Panc1 (cell line): Measurements from ENCODE around the gene SYCE1L. TPM values are rescaled to one million over a fixed set of nuclear protein-coding genes. Genes with fewer than 3 reads are reported as not detected.

Experiments
- ATAC-seq: fragments of 200-7000 bp; cut with Tn5 transposase; 2 replicates; pipeline ENCODE4 v1.9.1; 2020; ENCODE audit warnings: mild to moderate bottlenecking, moderate library complexity
- BruUV-seq: library from RNA; stranded (reverse); fragments of 400-500 nt; replicated peaks from 2 replicates; lab custom pipeline; 2021; lab: Mats Ljungman, UMichigan
- CTCF ChIA-PET: fragments of 300-600 bp; sonication (Branson Sonifier 250); formaldehyde crosslinking; loops from one replicate; lab custom pipeline; 2022; ENCODE audit warnings: antibody characterized with exemption; lab: Charles Lee
- POLR2A ChIA-PET: fragments of 300-600 bp; sonication (Branson Sonifier 250); formaldehyde crosslinking; loops from one replicate; lab custom pipeline; 2022; ENCODE audit warnings: antibody characterized with exemption; lab: Charles Lee
- DNase-seq: peaks from one replicate; pipeline ENCODE4 v3.0.0-alpha.2; 2010; ENCODE audit warnings: low read depth, low spot score
- H3K27ac ChIP-seq: 2 replicates; pipeline ENCODE4 v1.5.1; 2011; ENCODE audit warnings: mild to moderate bottlenecking, low read length, inconsistent platforms
- H3K27me3 ChIP-seq: fragments of 200-500 bp; sonication (Bioruptor generic); 2 replicates; pipeline ENCODE4 v1.6.0; 2014; ENCODE audit warnings: low read length, inconsistent platforms; ENCODE audit not compliant: control insufficient read depth, insufficient read depth
- H3K36me3 ChIP-seq: fragments of 200-500 bp; sonication (Bioruptor generic); 2 replicates; pipeline ENCODE4 v1.5.1; 2014; ENCODE audit warnings: inconsistent platforms, mild to moderate bottlenecking, low read length, moderate library complexity; ENCODE audit not compliant: control insufficient read depth, insufficient read depth
- H3K4me1 ChIP-seq: 2 replicates; pipeline ENCODE4 v1.5.1; 2011; ENCODE audit warnings: inconsistent platforms, mild to moderate bottlenecking, low read length, moderate library complexity; ENCODE audit not compliant: control insufficient read depth, insufficient read depth
- H3K4me3 ChIP-seq, 2 experiments: 2 replicates each; pipeline ENCODE4 v1.5.1; 2011 to 2012; ENCODE audit warnings: low read depth in 2 of 2, low read length in 2 of 2, mild to moderate bottlenecking in 2 of 2, inconsistent platforms in 1 of 2, moderate library complexity in 1 of 2
- H3K9me3 ChIP-seq: fragments of 200-500 bp; sonication (Bioruptor generic); 2 replicates; pipeline ENCODE4 v1.5.1; 2014; ENCODE audit warnings: low read depth, mild to moderate bottlenecking, inconsistent platforms, low read length, moderate library complexity; ENCODE audit not compliant: control insufficient read depth, insufficient read depth
- POLR2AphosphoS5 ChIP-seq: IDR thresholded peaks from 2 replicates; pipeline ENCODE4 v1.6.1; 2012; ENCODE audit warnings: mild to moderate bottlenecking, low read depth, low read length, moderate library complexity
- REST ChIP-seq, 2 experiments: IDR thresholded peaks; 2 replicates each; pipeline ENCODE4 v1.6.1; 2011 to 2012; ENCODE audit warnings: low read depth in 2 of 2, control low read depth in 1 of 2, low read length in 1 of 2, mild to moderate bottlenecking in 1 of 2, moderate library complexity in 1 of 2; ENCODE audit not compliant: insufficient read depth in 1 of 2
- SIN3A ChIP-seq: IDR thresholded peaks from 2 replicates; pipeline ENCODE4 v1.6.1; 2012; ENCODE audit warnings: low read depth, mild to moderate bottlenecking, low read length, moderate library complexity, borderline replicate concordance; ENCODE audit not compliant: insufficient read depth
- TCF7L2 ChIP-seq: IDR thresholded peaks from 2 replicates; pipeline ENCODE4 v1.6.1; 2011; ENCODE audit warnings: mild to moderate bottlenecking, low read depth, low read length, inconsistent platforms
- in situ Hi-C: cut with HindIII; loops from 2 replicates; pipeline ENCODE4 v1.10.0; 2016; ENCODE audit warnings: low sequenced_read_pairs, low pct_unique_long_range_greater_than_20kb
- intact Hi-C: fragments of 100-400 bp; cut with micrococcal nuclease; formaldehyde crosslinking; loops from one replicate; pipeline ENCODE4 v1.10.0; 2022; ENCODE audit not compliant: unreplicated experiment
- total RNA-seq: library from RNA; stranded (reverse); gene quantifications from one replicate; pipeline ENCODE4 v1.2.1, GENCODE V29; 2021; ENCODE audit not compliant: unreplicated experiment
- TF ChIP-seq, protein P1 (sequence below): fragments of 450-650 bp; IDR thresholded peaks from 2 replicates; pipeline ENCODE4 v1.5.1; 2017; ENCODE audit warnings: mild to moderate bottlenecking

SYCE1L gene
- total RNA-seq, 1 experiment from 2014 or later = 4.5 TPM

GRCh38 chr16:77169650-77170236 lies 29.5 kb upstream of the SYCE1L start:
- BruUV-seq = no TSS peak
- Histone ChIP-seq H3K4me3 (no peak overlapping the region), H3K4me1 (no peaks in the 10 kb centered on the region), H3K27me3 (no peaks in the 10 kb centered on the region), H3K27ac (no peak overlapping the region), H3K9me3 (no peaks in the 10 kb centered on the region), H3K36me3 (no peaks in the 10 kb centered on the region)
- no peak for ATAC-seq
- ChIA-PET POLR2A (no interaction called here), CTCF (interaction anchor here (1.1 kb wide), 1 partner anchor 1377 kb away, joined by 3 read pairs; no protein-coding TSS in a partner anchor)
- TF ChIP-seq, protein P1, sequence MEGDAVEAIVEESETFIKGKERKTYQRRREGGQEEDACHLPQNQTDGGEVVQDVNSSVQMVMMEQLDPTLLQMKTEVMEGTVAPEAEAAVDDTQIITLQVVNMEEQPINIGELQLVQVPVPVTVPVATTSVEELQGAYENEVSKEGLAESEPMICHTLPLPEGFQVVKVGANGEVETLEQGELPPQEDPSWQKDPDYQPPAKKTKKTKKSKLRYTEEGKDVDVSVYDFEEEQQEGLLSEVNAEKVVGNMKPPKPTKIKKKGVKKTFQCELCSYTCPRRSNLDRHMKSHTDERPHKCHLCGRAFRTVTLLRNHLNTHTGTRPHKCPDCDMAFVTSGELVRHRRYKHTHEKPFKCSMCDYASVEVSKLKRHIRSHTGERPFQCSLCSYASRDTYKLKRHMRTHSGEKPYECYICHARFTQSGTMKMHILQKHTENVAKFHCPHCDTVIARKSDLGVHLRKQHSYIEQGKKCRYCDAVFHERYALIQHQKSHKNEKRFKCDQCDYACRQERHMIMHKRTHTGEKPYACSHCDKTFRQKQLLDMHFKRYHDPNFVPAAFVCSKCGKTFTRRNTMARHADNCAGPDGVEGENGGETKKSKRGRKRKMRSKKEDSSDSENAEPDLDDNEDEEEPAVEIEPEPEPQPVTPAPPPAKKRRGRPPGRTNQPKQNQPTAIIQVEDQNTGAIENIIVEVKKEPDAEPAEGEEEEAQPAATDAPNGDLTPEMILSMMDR = peak; percentile 79
- TF ChIP-seq SIN3A = no peak
- in situ Hi-C loops = no loop called here
- DNase-seq = no peak
- intact Hi-C loops = loop anchor here (5.0 kb wide), 2 partner anchors 502 to 1382 kb away; no protein-coding TSS in a partner anchor

DNA sequence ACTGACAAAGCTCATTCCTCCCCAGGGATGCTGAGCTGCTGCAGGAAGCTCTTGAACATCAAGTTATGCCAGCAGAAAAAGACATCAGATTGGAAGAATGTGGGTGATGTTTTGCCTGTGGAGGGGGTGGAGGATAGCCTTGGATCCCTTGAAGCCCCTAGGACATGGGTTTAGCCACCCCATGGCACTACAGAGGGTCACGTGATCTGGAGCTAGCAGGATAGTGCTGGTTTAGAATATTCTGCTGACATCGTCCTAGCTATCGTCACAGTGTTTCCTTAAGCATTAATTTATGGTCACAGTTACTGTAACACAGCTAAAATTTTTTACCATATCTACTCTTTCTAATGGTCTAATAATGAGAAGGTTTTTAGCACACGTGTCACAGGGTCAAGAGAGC lies 28.4 kb upstream of the SYCE1L start:
- Histone ChIP-seq H3K27ac (no peak overlapping the region), H3K9me3 (no peaks in the 10 kb centered on the region), H3K36me3 (no peaks in the 10 kb centered on the region), H3K4me3 (no peak overlapping the region), H3K27me3 (no peaks in the 10 kb centered on the region), H3K4me1 (no peaks in the 10 kb centered on the region)
- ChIA-PET POLR2A (no interaction called here), CTCF (interaction anchor here (0.6 to 1.1 kb wide), 2 partner anchors 878 to 1378 kb away, joined by 3 to 4 read pairs; no protein-coding TSS in a partner anchor)
- no peak for ATAC-seq
- BruUV-seq = no TSS peak
- TF ChIP-seq POLR2AphosphoS5 (no peak), TCF7L2 (no peak), REST (IDR thresholded peaks at IDR 0.05; ENCODE audit: insufficient read depth in 1 of 2, low read depth in 2 of 2, low read length in 1 of 2) (no peak), SIN3A (no peak)
- TF ChIP-seq, protein P1 = no peak
- intact Hi-C loops = loop anchor here (5.0 kb wide), 2 partner anchors 504 to 1384 kb away; no protein-coding TSS in a partner anchor
- no peak for DNase-seq
- in situ Hi-C loops = no loop called here
